MCF 10A (cell line): ENCODE measurements around the gene DOCK8. TPM values are rescaled to one million over a fixed set of nuclear protein-coding genes. Genes with fewer than 3 reads are reported as not detected.

Experiments
- BruUV-seq: library from RNA; stranded (reverse); fragments of 400-500 nt; replicated peaks from 2 replicates; lab custom pipeline; 2021; lab: Mats Ljungman, UMichigan
- CTCF ChIA-PET: fragments of 300-600 bp; sonication (Branson Sonifier 250); formaldehyde crosslinking; extraction: SDS; loops from one replicate; lab custom pipeline; 2021; ENCODE audit warnings: antibody characterized with exemption, inconsistent platforms; lab: Yijun Ruan, JAX
- POLR2A ChIA-PET: fragments of 300-600, 350-650 bp; sonication (Branson Sonifier 250); formaldehyde crosslinking; extraction: SDS; loops from one replicate; lab custom pipeline; 2020; ENCODE audit warnings: antibody characterized with exemption, inconsistent platforms; lab: Yijun Ruan, JAX
- DNase-seq: peaks from one replicate; pipeline ENCODE4 v3.0.0-alpha.2; 2018; ENCODE audit not compliant: unreplicated experiment
- H3K27ac Mint-ChIP-seq: one replicate; pipeline ENCODE4 v1.8.0; 2022; ENCODE audit warnings: mild to moderate bottlenecking, low read depth, mixed read lengths; ENCODE audit not compliant: unreplicated experiment
- H3K27me3 Mint-ChIP-seq: one replicate; pipeline ENCODE4 v1.8.0; 2022; ENCODE audit warnings: mixed read lengths; ENCODE audit not compliant: insufficient read depth, unreplicated experiment
- H3K36me3 Mint-ChIP-seq: one replicate; pipeline ENCODE4 v1.8.0; 2022; ENCODE audit warnings: mild to moderate bottlenecking, moderate library complexity, mixed read lengths; ENCODE audit not compliant: insufficient read depth, unreplicated experiment
- H3K4me1 Mint-ChIP-seq: one replicate; pipeline ENCODE4 v1.8.0; 2022; ENCODE audit warnings: mixed read lengths; ENCODE audit not compliant: insufficient read depth, unreplicated experiment
- H3K4me3 Mint-ChIP-seq: one replicate; pipeline ENCODE4 v1.8.0; 2022; ENCODE audit warnings: mild to moderate bottlenecking, moderate library complexity, mixed read lengths; ENCODE audit not compliant: unreplicated experiment
- H3K9me3 Mint-ChIP-seq: one replicate; pipeline ENCODE4 v1.8.0; 2022; ENCODE audit warnings: mixed read lengths; ENCODE audit not compliant: unreplicated experiment
- CTCF ChIP-seq: fragments of 200-600 bp; IDR thresholded peaks from one replicate; pipeline ENCODE4 v1.8.0; 2022; ENCODE audit warnings: antibody characterized with exemption, mild to moderate bottlenecking; ENCODE audit not compliant: unreplicated experiment
- intact Hi-C: fragments of 100-400 bp; cut with micrococcal nuclease; formaldehyde crosslinking; loops from 2 replicates; pipeline ENCODE4 v1.14.1; 2022
- total RNA-seq: library from RNA; stranded (reverse); gene quantifications from 2 replicates; pipeline ENCODE4 v1.2.3, GENCODE V29; 2022

DOCK8 gene
- total RNA-seq, 1 experiment from 2014 or later, result 5.2 TPM

- no peak for TF ChIP-seq CTCF
- ChIA-PET POLR2A (interaction anchor here (1.4 kb wide), 1 partner anchor 8 kb away, joined by 6 read pairs; no protein-coding TSS in a partner anchor), CTCF (interaction anchor here (0.5 to 0.7 kb wide), 3 partner anchors 18 to 638 kb away, joined by 3 to 4 read pairs (median 3); no protein-coding TSS in a partner anchor)
- no peak for DNase-seq
- H3K9me3 Mint-ChIP-seq, result peaks cover 8% of the 10 kb centered on the region
- BruUV-seq, result no TSS peak
- no peak overlapping the region for H3K4me3 Mint-ChIP-seq
- H3K4me1 Mint-ChIP-seq, result no peaks in the 10 kb centered on the region
- peaks cover 11% of the 10 kb centered on the region for H3K27me3 Mint-ChIP-seq
- no peaks in the 10 kb centered on the region for H3K36me3 Mint-ChIP-seq
- no peak overlapping the region for H3K27ac Mint-ChIP-seq
- intact Hi-C loops, result no loop called here
Observed at GRCh38 chr9:237141-237857, 22.6 kb downstream of the DOCK8 start.

- peaks cover 11% of the 10 kb centered on the region for H3K27me3 Mint-ChIP-seq
- no peak for DNase-seq
- ChIA-PET CTCF (no interaction called here), POLR2A (interaction anchor here (1.4 kb wide), 1 partner anchor 9 kb away, joined by 6 read pairs; no protein-coding TSS in a partner anchor)
- H3K27ac Mint-ChIP-seq, result no peak overlapping the region
- BruUV-seq, result no TSS peak
- intact Hi-C loops, result no loop called here
- no peaks in the 10 kb centered on the region for H3K4me1 Mint-ChIP-seq
- TF ChIP-seq CTCF, result no peak
- H3K4me3 Mint-ChIP-seq, result no peak overlapping the region
- no peaks in the 10 kb centered on the region for H3K36me3 Mint-ChIP-seq
- H3K9me3 Mint-ChIP-seq, result peaks cover 8% of the 10 kb centered on the region
Observed at GRCh38 chr9:237858-238345, 23.2 kb downstream of the DOCK8 start.

- CTCF ChIA-PET, result interaction anchor here (0.6 kb wide), 1 partner anchor 23 kb away, joined by 4 read pairs; no protein-coding TSS in a partner anchor
- intact Hi-C loops, result no loop called here
- no peak for TF ChIP-seq CTCF
- no peak overlapping the region for H3K4me3 Mint-ChIP-seq
- H3K36me3 Mint-ChIP-seq, result peaks cover 3% of the 10 kb centered on the region
- DNase-seq, result no peak
- no peaks in the 10 kb centered on the region for H3K4me1 Mint-ChIP-seq
- BruUV-seq, result no TSS peak
- no peaks in the 10 kb centered on the region for H3K9me3 Mint-ChIP-seq
- POLR2A ChIA-PET, result interaction anchor here (0.8 to 0.9 kb wide), 2 partner anchors 12 to 62 kb away, joined by 3 to 4 read pairs; no protein-coding TSS in a partner anchor
- no peaks in the 10 kb centered on the region for H3K27me3 Mint-ChIP-seq
- H3K27ac Mint-ChIP-seq, result no peak overlapping the region
Observed at GRCh38 chr9:242461-243080, 27.9 kb downstream of the DOCK8 start.
